WTC11 (cell line): ENCODE measurements around the gene PPP4R2. TPM values are rescaled to one million over a fixed set of nuclear protein-coding genes. Genes with fewer than 3 reads are reported as not detected.
A peak's percentile ranks its signal among the peaks of the same experiment; 100 is the strongest.

Experiments
- ATAC-seq: fragments of 200-7000 bp; cut with Tn5 transposase; 2 replicates; pipeline ENCODE4 v1.10.0; 2021; ENCODE audit warnings: mild to moderate bottlenecking, moderate library complexity
- CTCF ChIA-PET: fragments of 300-600 bp; sonication (Branson Sonifier 250); formaldehyde crosslinking; loops from one replicate; lab custom pipeline; 2021; ENCODE audit warnings: antibody characterized with exemption; lab: Charles Lee
- POLR2A ChIA-PET: fragments of 350-600 bp; sonication (Branson Sonifier 250); formaldehyde crosslinking; loops from one replicate; lab custom pipeline; 2021; ENCODE audit warnings: antibody characterized with exemption; lab: Charles Lee
- DNase-seq: peaks from one replicate; pipeline ENCODE4 v3.0.0; 2021; ENCODE audit warnings: low spot score
- H3K27ac Mint-ChIP-seq: 2 replicates; pipeline ENCODE4 v1.8.0; 2021; ENCODE audit warnings: mixed read lengths
- H3K27me3 Mint-ChIP-seq: 2 replicates; pipeline ENCODE4 v1.8.0; 2021; ENCODE audit warnings: low read depth, mild to moderate bottlenecking, moderate library complexity, mixed read lengths
- H3K36me3 Mint-ChIP-seq: 2 replicates; pipeline ENCODE4 v1.8.0; 2021; ENCODE audit warnings: mixed read lengths
- H3K4me1 Mint-ChIP-seq: 2 replicates; pipeline ENCODE4 v1.8.0; 2022; ENCODE audit warnings: mixed read lengths
- H3K4me3 Mint-ChIP-seq: 2 replicates; pipeline ENCODE4 v1.8.0; 2021; ENCODE audit warnings: mild to moderate bottlenecking, moderate library complexity, mixed read lengths
- H3K9me3 Mint-ChIP-seq: 2 replicates; pipeline ENCODE4 v1.8.0; 2021; ENCODE audit warnings: mixed read lengths
- ERG ChIP-seq: fragments of 250-450 bp; sonication (Bioruptor Pico); IDR thresholded peaks from 2 replicates; pipeline ENCODE4 v1.8.0; 2021; ENCODE audit warnings: mild to moderate bottlenecking
- HMGA2 ChIP-seq: fragments of 250-450 bp; sonication (Bioruptor Pico); IDR thresholded peaks from 2 replicates; pipeline ENCODE4 v1.4.0; 2021; ENCODE audit warnings: mild to moderate bottlenecking, moderate library complexity
- HMGXB4 ChIP-seq: sonication (generic); formaldehyde crosslinking; IDR thresholded peaks from 2 replicates; pipeline ENCODE4 v1.8.1; 2023; ENCODE audit warnings: mild to moderate bottlenecking, moderate library complexity, missing genetic modification reagents
- MLX ChIP-seq: sonication (generic); formaldehyde crosslinking; IDR thresholded peaks from 2 replicates; pipeline ENCODE4 v1.8.1; 2023; ENCODE audit warnings: mild to moderate bottlenecking, missing genetic modification reagents, moderate library complexity
- MYBL2 ChIP-seq: sonication (generic); formaldehyde crosslinking; IDR thresholded peaks from 2 replicates; pipeline ENCODE4 v1.8.1; 2023; ENCODE audit warnings: mild to moderate bottlenecking, moderate library complexity, missing genetic modification reagents
- OVOL2 ChIP-seq: fragments of 250-450 bp; sonication (Bioruptor Pico); IDR thresholded peaks from 2 replicates; pipeline ENCODE4 v1.9.0; 2021; ENCODE audit warnings: mild to moderate bottlenecking, borderline replicate concordance
- RELA ChIP-seq: sonication (generic); formaldehyde crosslinking; IDR thresholded peaks from 2 replicates; pipeline ENCODE4 v1.8.1; 2022; ENCODE audit warnings: missing genetic modification reagents, mild to moderate bottlenecking, borderline replicate concordance
- SMAD3 ChIP-seq: sonication (generic); formaldehyde crosslinking; IDR thresholded peaks from 2 replicates; pipeline ENCODE4 v1.8.0; 2022; ENCODE audit warnings: missing genetic modification reagents, mild to moderate bottlenecking, borderline replicate concordance
- TCF7 ChIP-seq: sonication (generic); formaldehyde crosslinking; IDR thresholded peaks from 2 replicates; pipeline ENCODE4 v1.8.0; 2022; ENCODE audit warnings: mild to moderate bottlenecking, low read depth, missing genetic modification reagents, moderate library complexity
- USF1 ChIP-seq: sonication (generic); formaldehyde crosslinking; IDR thresholded peaks from 2 replicates; pipeline ENCODE4 v1.8.0; 2022; ENCODE audit warnings: mild to moderate bottlenecking, missing genetic modification reagents
- ZBTB21 ChIP-seq: sonication (generic); formaldehyde crosslinking; IDR thresholded peaks from 2 replicates; pipeline ENCODE4 v1.8.1; 2023; ENCODE audit warnings: mild to moderate bottlenecking, missing genetic modification reagents, borderline replicate concordance
- ZNF121 ChIP-seq: sonication (generic); formaldehyde crosslinking; IDR thresholded peaks from 2 replicates; pipeline ENCODE4 v1.8.0; 2023; ENCODE audit warnings: missing genetic modification reagents
- ZNF232 ChIP-seq: sonication (generic); formaldehyde crosslinking; IDR thresholded peaks from 2 replicates; pipeline ENCODE4 v1.8.0; 2022; ENCODE audit warnings: mild to moderate bottlenecking, missing genetic modification reagents
- ZNF263 ChIP-seq: sonication (generic); formaldehyde crosslinking; IDR thresholded peaks from 2 replicates; pipeline ENCODE4 v1.8.1; 2022; ENCODE audit warnings: low read depth, mild to moderate bottlenecking, moderate library complexity, missing genetic modification reagents
- ZNF416 ChIP-seq: fragments of 250-450 bp; sonication (Bioruptor Pico); IDR thresholded peaks from 2 replicates; pipeline ENCODE4 v1.9.0; 2021; ENCODE audit warnings: mild to moderate bottlenecking, inconsistent platforms
- ZNF425 ChIP-seq: fragments of 250-450 bp; sonication (Bioruptor Pico); conservative IDR thresholded peaks from 2 replicates; pipeline ENCODE4 v1.9.0; 2021; ENCODE audit warnings: mild to moderate bottlenecking
- total RNA-seq: library from RNA; stranded (reverse); gene quantifications from 3 replicates; pipeline ENCODE4 v1.2.3, GENCODE V29; 2021

Gene PPP4R2
- total RNA-seq, 1 experiment from 2014 or later, result 78.1 TPM

GRCh38 chr3:73007992-73008712 is 11.5 kb downstream of the PPP4R2 start:
- TF ChIP-seq ERG (CRISPR knock-in tag), result no peak
- no peak for TF ChIP-seq ZNF425
- no peak for TF ChIP-seq MLX (CRISPR knock-in tag)
- TF ChIP-seq, all 79 proteins: peak for 0
- H3K27me3 Mint-ChIP-seq, result no peaks in the 10 kb centered on the region

GRCh38 chr3:73009008-73009407 is 12.4 kb downstream of the PPP4R2 start:
- no peak for ATAC-seq
- H3K27me3 Mint-ChIP-seq, result no peaks in the 10 kb centered on the region
- ChIA-PET POLR2A (interaction anchor here (0.7 to 1.2 kb wide), 2 partner anchors 15 to 122 kb away, joined by 3 read pairs; no protein-coding TSS in a partner anchor), CTCF (no interaction called here)
- H3K4me3 Mint-ChIP-seq, result no peak overlapping the region
- TF ChIP-seq MYBL2 (CRISPR knock-in tag) (no peak), ZNF263 (CRISPR knock-in tag) (no peak), HMGXB4 (CRISPR knock-in tag) (no peak), ZNF416 (CRISPR knock-in tag) (no peak), RELA (CRISPR knock-in tag) (no peak), ZNF121 (CRISPR knock-in tag) (no peak), HMGA2 (CRISPR knock-in tag) (no peak), USF1 (CRISPR knock-in tag) (no peak), OVOL2 (CRISPR knock-in tag) (no peak), TCF7 (CRISPR knock-in tag) (no peak), SMAD3 (CRISPR knock-in tag) (no peak), ZBTB21 (no peak), ZNF232 (no peak), ZNF425 (no peak)
- no peak for DNase-seq
- peak overlapping the region; percentile 39 for H3K27ac Mint-ChIP-seq
- peaks cover 55% of the 10 kb centered on the region for H3K4me1 Mint-ChIP-seq
- H3K36me3 Mint-ChIP-seq, result peaks cover 26% of the 10 kb centered on the region
- no peaks in the 10 kb centered on the region for H3K9me3 Mint-ChIP-seq

More at GRCh38 chr3:73007992-73008712, 11.5 kb downstream of the PPP4R2 start:
- peaks cover 55% of the 10 kb centered on the region for H3K4me1 Mint-ChIP-seq
- CTCF ChIA-PET, result no interaction called here
- ATAC-seq (no peak), DNase-seq (no peak)
- peaks cover 29% of the 10 kb centered on the region for H3K36me3 Mint-ChIP-seq
- H3K4me3 Mint-ChIP-seq, result no peak overlapping the region
- no peaks in the 10 kb centered on the region for H3K9me3 Mint-ChIP-seq
- peak overlapping the region; percentile 63 for H3K27ac Mint-ChIP-seq
- POLR2A ChIA-PET, result interaction anchor here (0.7 to 1.2 kb wide), 2 partner anchors 15 to 121 kb away, joined by 3 read pairs; no protein-coding TSS in a partner anchor
